HCT116 (cell line): ENCODE results near the gene TCP11.

ENCODE experiments used
- CTCF ChIP-seq, 3 experiments: fragments of 200-600 bp in 1 of 3; sonication (generic) in 1 of 3; IDR thresholded peaks in 2 of 3; conservative IDR thresholded peaks in 1 of 3; 2 replicates each; pipeline ENCODE4 v1.5.1; 2012 to 2017; ENCODE audit warnings: low read depth in 2 of 3, low read length in 2 of 3, antibody characterized with exemption in 1 of 3, borderline replicate concordance in 1 of 3, control low read depth in 1 of 3, mild to moderate bottlenecking in 1 of 3, mixed read lengths in 1 of 3, mixed run types in 1 of 3, moderate library complexity in 1 of 3; ENCODE audit not compliant: insufficient read depth in 1 of 3
- EZH2 ChIP-seq: fragments of 200-600 bp; sonication (generic); IDR thresholded peaks from 2 replicates; pipeline ENCODE4 v1.6.1; 2017; ENCODE audit warnings: antibody characterized with exemption, mixed run types
- POLR2A ChIP-seq: IDR thresholded peaks from 2 replicates; pipeline ENCODE4 v1.7.0; 2011; ENCODE audit warnings: borderline replicate concordance; ENCODE audit not compliant: insufficient read depth, insufficient read length; ENCODE audit errors: extremely low read depth
- RAD21 ChIP-seq: IDR thresholded peaks from 2 replicates; pipeline ENCODE4 v1.6.1; 2012; ENCODE audit warnings: low read depth, mild to moderate bottlenecking
- REST ChIP-seq: IDR thresholded peaks from 2 replicates; pipeline ENCODE4 v1.6.1; 2012; ENCODE audit warnings: low read depth
- SP1 ChIP-seq: IDR thresholded peaks from 2 replicates; pipeline ENCODE4 v1.6.1; 2012; ENCODE audit warnings: low read depth
- ZNF274 ChIP-seq: fragments of 200-500 bp; sonication (Bioruptor generic); IDR thresholded peaks from 2 replicates; pipeline ENCODE4 v1.6.1; 2014; ENCODE audit warnings: mild to moderate bottlenecking, low read depth, low read length, inconsistent platforms
- TF ChIP-seq, protein P1 (sequence below): IDR thresholded peaks from 2 replicates; pipeline ENCODE4 v1.6.1; 2012
- TF ChIP-seq, protein P2 (sequence below): IDR thresholded peaks from 2 replicates; pipeline ENCODE4 v1.6.1; 2012
- TF ChIP-seq, protein P3 (sequence below): IDR thresholded peaks from 2 replicates; pipeline ENCODE4 v1.6.1; 2011; ENCODE audit warnings: mild to moderate bottlenecking, low read length, moderate library complexity; ENCODE audit not compliant: insufficient replicate concordance; ENCODE audit errors: extremely low read depth

- no peak for TF ChIP-seq ZNF274
- TF ChIP-seq CTCF (IDR thresholded peaks at IDR 0.05 in 2 of 3, conservative IDR thresholded peaks at IDR 0.05 in 1 of 3; ENCODE audit: borderline replicate concordance in 1 of 3, insufficient read depth in 1 of 3, low read depth in 2 of 3, low read length in 2 of 3) = no peak
- no peak for TF ChIP-seq POLR2A
- TF ChIP-seq EZH2 = no peak
- TF ChIP-seq RAD21 = no peak
- no peak for TF ChIP-seq REST
- TF ChIP-seq SP1 = no peak
- TF ChIP-seq, protein P1, sequence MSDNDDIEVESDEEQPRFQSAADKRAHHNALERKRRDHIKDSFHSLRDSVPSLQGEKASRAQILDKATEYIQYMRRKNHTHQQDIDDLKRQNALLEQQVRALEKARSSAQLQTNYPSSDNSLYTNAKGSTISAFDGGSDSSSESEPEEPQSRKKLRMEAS = no peak
- TF ChIP-seq, protein P2, sequence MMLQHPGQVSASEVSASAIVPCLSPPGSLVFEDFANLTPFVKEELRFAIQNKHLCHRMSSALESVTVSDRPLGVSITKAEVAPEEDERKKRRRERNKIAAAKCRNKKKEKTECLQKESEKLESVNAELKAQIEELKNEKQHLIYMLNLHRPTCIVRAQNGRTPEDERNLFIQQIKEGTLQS = no peak
- TF ChIP-seq, protein P3, sequence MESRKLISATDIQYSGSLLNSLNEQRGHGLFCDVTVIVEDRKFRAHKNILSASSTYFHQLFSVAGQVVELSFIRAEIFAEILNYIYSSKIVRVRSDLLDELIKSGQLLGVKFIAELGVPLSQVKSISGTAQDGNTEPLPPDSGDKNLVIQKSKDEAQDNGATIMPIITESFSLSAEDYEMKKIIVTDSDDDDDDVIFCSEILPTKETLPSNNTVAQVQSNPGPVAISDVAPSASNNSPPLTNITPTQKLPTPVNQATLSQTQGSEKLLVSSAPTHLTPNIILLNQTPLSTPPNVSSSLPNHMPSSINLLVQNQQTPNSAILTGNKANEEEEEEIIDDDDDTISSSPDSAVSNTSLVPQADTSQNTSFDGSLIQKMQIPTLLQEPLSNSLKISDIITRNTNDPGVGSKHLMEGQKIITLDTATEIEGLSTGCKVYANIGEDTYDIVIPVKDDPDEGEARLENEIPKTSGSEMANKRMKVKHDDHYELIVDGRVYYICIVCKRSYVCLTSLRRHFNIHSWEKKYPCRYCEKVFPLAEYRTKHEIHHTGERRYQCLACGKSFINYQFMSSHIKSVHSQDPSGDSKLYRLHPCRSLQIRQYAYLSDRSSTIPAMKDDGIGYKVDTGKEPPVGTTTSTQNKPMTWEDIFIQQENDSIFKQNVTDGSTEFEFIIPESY = no peak
These were observed 7.1 kb upstream of the TCP11 start for GRCh38 chr6:35148167-35148741.
